H1 (cell line): ENCODE results near the gene FAM241A. TPM values are rescaled to one million over a fixed set of nuclear protein-coding genes. Genes with fewer than 3 reads are reported as not detected.

Experiments
- CHD7 ChIP-seq: fragments of 300-600 bp; sonication (generic); IDR thresholded peaks from 2 replicates; pipeline ENCODE4 v1.7.1; 2012; ENCODE audit warnings: low read length, moderate library complexity, mild to moderate bottlenecking, inconsistent platforms; ENCODE audit not compliant: insufficient replicate concordance
- polyA plus RNA-seq, 7 experiments: library from polyadenylated mRNA; depleted of rRNA in 3 of 7; stranded (reverse) in 5 of 7; unstranded in 2 of 7; fragments of >200 nt in 5 of 7; fragments of 200-250 nt in 2 of 7; gene quantifications; 1 replicate in 5 of 7; 2 replicates in 1 of 7; 4 replicates in 1 of 7; pipeline versions ENCODE4 v1.2.1 to v1.2.3, GENCODE V29; 2011 to 2013; ENCODE audit warnings: missing spikeins in 2 of 7, mixed read lengths in 2 of 7
- total RNA-seq: library from RNA; stranded (reverse); fragmentation: NEBNext Ultra II Directional; extraction: Animal tissue kit (Norgen Biotek cat#: 25700); gene quantifications from 2 replicates; pipeline ENCODE4 v1.2.1, GENCODE V29; 2021

The FAM241A gene
- total and polyA plus RNA-seq, 2 of the 8 experiments (the other 6 are each of a cell fraction or from before 2014, with no cell fraction given): 0.20 to 0.73 TPM

GRCh38 chr4:112170451-112170993 lies 25.3 kb downstream of the FAM241A start (continued):
- no peak for TF ChIP-seq CHD7
